H1 (cell line): Measurements from ENCODE around the gene CYP27B1. TPM values are rescaled to one million over a fixed set of nuclear protein-coding genes. Genes with fewer than 3 reads are reported as not detected.

ENCODE experiments used
- CEBPB ChIP-seq: IDR thresholded peaks from 2 replicates; pipeline ENCODE4 v1.6.1; 2012; ENCODE audit warnings: low read depth, low read length
- CHD2 ChIP-seq: IDR thresholded peaks from 2 replicates; pipeline ENCODE4 v1.6.1; 2012; ENCODE audit warnings: low read length, improper control_type of control experiment
- CREB1 ChIP-seq: IDR thresholded peaks from 2 replicates; pipeline ENCODE4 v1.6.1; 2012; ENCODE audit warnings: inconsistent platforms
- CTBP2 ChIP-seq: IDR thresholded peaks from 2 replicates; pipeline ENCODE4 v1.7.0; 2011; ENCODE audit warnings: borderline replicate concordance, mild to moderate bottlenecking, moderate library complexity, mixed read lengths, low read length; ENCODE audit not compliant: insufficient read depth, insufficient read length
- JUND ChIP-seq: IDR thresholded peaks from 2 replicates; pipeline ENCODE4 v1.6.1; 2011; ENCODE audit warnings: mild to moderate bottlenecking, improper control_type of control experiment, low read length
- KDM5A ChIP-seq: fragments of 200-600 bp; IDR thresholded peaks from 2 replicates; pipeline ENCODE4 v1.7.1; 2012; ENCODE audit warnings: mild to moderate bottlenecking, low read length, inconsistent platforms, mixed read lengths
- POLR2AphosphoS5 ChIP-seq: IDR thresholded peaks from 2 replicates; pipeline ENCODE4 v1.6.1; 2011; ENCODE audit warnings: low read depth, low read length
- SRF ChIP-seq: IDR thresholded peaks from 2 replicates; pipeline ENCODE4 v1.6.1; 2011; ENCODE audit warnings: mild to moderate bottlenecking, low read depth, low read length, moderate library complexity
- polyA plus RNA-seq, 7 experiments: library from polyadenylated mRNA; depleted of rRNA in 3 of 7; stranded (reverse) in 5 of 7; unstranded in 2 of 7; fragments of >200 nt in 5 of 7; fragments of 200-250 nt in 2 of 7; gene quantifications; 1 replicate in 5 of 7; 2 replicates in 1 of 7; 4 replicates in 1 of 7; pipeline versions ENCODE4 v1.2.1 to v1.2.3, GENCODE V29; 2011 to 2013; ENCODE audit warnings: missing spikeins in 2 of 7, mixed read lengths in 2 of 7
- total RNA-seq: library from RNA; stranded (reverse); fragmentation: NEBNext Ultra II Directional; extraction: Animal tissue kit (Norgen Biotek cat#: 25700); gene quantifications from 2 replicates; pipeline ENCODE4 v1.2.1, GENCODE V29; 2021
- TF ChIP-seq, protein P1 (sequence below): fragments of 300-600 bp; sonication (generic); IDR thresholded peaks from 2 replicates; pipeline ENCODE4 v1.7.1; 2012; ENCODE audit warnings: low read length, moderate library complexity, mild to moderate bottlenecking, inconsistent platforms; ENCODE audit not compliant: insufficient replicate concordance
- TF ChIP-seq, protein P2 (sequence below): IDR thresholded peaks from 2 replicates; pipeline ENCODE4 v1.6.1; 2011; ENCODE audit warnings: low read length, improper control_type of control experiment

The CYP27B1 gene
- total and polyA plus RNA-seq, 2 of the 8 experiments (the other 6 are each of a cell fraction or from before 2014, with no cell fraction given): 2.9 to 3.3 TPM

DNA sequence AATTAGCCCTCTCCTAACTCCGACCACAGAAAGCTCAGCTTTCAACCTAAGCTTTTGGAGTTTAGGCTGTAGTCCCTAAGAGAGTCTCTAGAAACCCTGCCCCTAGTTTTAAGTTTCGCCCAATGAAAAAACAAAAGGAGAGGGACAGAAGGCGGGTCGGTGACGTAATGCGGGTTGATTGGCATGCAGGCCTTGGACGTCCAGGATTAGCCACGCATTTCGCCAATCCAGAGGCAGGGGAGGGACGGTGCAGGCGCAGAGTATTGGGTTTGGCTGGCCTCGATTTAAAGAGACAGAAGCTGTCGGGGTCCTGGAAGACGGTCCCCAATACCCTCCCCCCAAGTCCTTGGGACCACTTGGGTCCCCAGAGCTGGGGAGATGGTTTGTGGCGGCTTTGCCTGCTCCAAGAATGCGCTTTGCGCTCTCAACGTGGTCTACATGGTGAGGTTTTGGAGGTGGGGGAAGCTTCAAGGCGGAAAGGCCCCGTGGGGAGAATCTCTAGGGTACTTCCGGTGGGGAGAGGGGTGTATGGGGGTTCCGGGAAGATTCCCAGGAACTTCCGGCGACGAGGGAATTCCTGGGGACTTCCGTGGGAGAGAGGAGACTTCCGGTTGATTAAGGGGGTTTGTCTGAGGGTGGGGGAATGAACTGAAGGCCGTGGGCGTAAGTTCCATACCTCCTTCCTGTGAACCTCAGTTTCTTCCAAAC, 21.9 kb downstream of the CYP27B1 start, which contains the start of gene TSPAN31 (continued):
- TF ChIP-seq, protein P1, sequence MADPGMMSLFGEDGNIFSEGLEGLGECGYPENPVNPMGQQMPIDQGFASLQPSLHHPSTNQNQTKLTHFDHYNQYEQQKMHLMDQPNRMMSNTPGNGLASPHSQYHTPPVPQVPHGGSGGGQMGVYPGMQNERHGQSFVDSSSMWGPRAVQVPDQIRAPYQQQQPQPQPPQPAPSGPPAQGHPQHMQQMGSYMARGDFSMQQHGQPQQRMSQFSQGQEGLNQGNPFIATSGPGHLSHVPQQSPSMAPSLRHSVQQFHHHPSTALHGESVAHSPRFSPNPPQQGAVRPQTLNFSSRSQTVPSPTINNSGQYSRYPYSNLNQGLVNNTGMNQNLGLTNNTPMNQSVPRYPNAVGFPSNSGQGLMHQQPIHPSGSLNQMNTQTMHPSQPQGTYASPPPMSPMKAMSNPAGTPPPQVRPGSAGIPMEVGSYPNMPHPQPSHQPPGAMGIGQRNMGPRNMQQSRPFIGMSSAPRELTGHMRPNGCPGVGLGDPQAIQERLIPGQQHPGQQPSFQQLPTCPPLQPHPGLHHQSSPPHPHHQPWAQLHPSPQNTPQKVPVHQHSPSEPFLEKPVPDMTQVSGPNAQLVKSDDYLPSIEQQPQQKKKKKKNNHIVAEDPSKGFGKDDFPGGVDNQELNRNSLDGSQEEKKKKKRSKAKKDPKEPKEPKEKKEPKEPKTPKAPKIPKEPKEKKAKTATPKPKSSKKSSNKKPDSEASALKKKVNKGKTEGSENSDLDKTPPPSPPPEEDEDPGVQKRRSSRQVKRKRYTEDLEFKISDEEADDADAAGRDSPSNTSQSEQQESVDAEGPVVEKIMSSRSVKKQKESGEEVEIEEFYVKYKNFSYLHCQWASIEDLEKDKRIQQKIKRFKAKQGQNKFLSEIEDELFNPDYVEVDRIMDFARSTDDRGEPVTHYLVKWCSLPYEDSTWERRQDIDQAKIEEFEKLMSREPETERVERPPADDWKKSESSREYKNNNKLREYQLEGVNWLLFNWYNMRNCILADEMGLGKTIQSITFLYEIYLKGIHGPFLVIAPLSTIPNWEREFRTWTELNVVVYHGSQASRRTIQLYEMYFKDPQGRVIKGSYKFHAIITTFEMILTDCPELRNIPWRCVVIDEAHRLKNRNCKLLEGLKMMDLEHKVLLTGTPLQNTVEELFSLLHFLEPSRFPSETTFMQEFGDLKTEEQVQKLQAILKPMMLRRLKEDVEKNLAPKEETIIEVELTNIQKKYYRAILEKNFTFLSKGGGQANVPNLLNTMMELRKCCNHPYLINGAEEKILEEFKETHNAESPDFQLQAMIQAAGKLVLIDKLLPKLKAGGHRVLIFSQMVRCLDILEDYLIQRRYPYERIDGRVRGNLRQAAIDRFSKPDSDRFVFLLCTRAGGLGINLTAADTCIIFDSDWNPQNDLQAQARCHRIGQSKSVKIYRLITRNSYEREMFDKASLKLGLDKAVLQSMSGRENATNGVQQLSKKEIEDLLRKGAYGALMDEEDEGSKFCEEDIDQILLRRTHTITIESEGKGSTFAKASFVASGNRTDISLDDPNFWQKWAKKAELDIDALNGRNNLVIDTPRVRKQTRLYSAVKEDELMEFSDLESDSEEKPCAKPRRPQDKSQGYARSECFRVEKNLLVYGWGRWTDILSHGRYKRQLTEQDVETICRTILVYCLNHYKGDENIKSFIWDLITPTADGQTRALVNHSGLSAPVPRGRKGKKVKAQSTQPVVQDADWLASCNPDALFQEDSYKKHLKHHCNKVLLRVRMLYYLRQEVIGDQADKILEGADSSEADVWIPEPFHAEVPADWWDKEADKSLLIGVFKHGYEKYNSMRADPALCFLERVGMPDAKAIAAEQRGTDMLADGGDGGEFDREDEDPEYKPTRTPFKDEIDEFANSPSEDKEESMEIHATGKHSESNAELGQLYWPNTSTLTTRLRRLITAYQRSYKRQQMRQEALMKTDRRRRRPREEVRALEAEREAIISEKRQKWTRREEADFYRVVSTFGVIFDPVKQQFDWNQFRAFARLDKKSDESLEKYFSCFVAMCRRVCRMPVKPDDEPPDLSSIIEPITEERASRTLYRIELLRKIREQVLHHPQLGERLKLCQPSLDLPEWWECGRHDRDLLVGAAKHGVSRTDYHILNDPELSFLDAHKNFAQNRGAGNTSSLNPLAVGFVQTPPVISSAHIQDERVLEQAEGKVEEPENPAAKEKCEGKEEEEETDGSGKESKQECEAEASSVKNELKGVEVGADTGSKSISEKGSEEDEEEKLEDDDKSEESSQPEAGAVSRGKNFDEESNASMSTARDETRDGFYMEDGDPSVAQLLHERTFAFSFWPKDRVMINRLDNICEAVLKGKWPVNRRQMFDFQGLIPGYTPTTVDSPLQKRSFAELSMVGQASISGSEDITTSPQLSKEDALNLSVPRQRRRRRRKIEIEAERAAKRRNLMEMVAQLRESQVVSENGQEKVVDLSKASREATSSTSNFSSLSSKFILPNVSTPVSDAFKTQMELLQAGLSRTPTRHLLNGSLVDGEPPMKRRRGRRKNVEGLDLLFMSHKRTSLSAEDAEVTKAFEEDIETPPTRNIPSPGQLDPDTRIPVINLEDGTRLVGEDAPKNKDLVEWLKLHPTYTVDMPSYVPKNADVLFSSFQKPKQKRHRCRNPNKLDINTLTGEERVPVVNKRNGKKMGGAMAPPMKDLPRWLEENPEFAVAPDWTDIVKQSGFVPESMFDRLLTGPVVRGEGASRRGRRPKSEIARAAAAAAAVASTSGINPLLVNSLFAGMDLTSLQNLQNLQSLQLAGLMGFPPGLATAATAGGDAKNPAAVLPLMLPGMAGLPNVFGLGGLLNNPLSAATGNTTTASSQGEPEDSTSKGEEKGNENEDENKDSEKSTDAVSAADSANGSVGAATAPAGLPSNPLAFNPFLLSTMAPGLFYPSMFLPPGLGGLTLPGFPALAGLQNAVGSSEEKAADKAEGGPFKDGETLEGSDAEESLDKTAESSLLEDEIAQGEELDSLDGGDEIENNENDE: no peak
- TF ChIP-seq CREB1 (peak; percentile 13), CHD2 (no peak; the same call in 1 of the 2 replicates), POLR2AphosphoS5 (peak; percentile 80), JUND (peak; percentile 62), KDM5A (0 out of 2 replicates have a peak, but pooled peaks have one; percentile 9), CEBPB (0 out of 2 replicates have a peak, but pooled peaks have one; percentile 68), SRF (no peak), CTBP2 (peak; percentile 77)
- TF ChIP-seq, protein P2, sequence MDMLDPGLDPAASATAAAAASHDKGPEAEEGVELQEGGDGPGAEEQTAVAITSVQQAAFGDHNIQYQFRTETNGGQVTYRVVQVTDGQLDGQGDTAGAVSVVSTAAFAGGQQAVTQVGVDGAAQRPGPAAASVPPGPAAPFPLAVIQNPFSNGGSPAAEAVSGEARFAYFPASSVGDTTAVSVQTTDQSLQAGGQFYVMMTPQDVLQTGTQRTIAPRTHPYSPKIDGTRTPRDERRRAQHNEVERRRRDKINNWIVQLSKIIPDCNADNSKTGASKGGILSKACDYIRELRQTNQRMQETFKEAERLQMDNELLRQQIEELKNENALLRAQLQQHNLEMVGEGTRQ: no peak
